Measurements from ENCODE around the gene KRTAP10-3.

Gene KRTAP10-3

GRCh38 chr21:44515359-44516165, 43.0 kb downstream of the KRTAP10-3 start:
- no peak for DNase-seq (ENCODE audit: low spot score)

- DNase-seq (ENCODE audit: low spot score), result no peak
These were observed 43.7 kb downstream of the KRTAP10-3 start for GRCh38 chr21:44514746-44515358.

- DNase-seq (ENCODE audit: low spot score), result no peak
These were observed 44.4 kb downstream of the KRTAP10-3 start for GRCh38 chr21:44514218-44514520.

GRCh38 chr21:44513389-44514217, 45.0 kb downstream of the KRTAP10-3 start:
- no peak for DNase-seq (ENCODE audit: low spot score)

GRCh38 chr21:44512496-44513388, 45.9 kb downstream of the KRTAP10-3 start:
- no peak for DNase-seq (ENCODE audit: low spot score)

- DNase-seq (ENCODE audit: low spot score), result no peak
These were observed 46.7 kb downstream of the KRTAP10-3 start for GRCh38 chr21:44511938-44512275.

GRCh38 chr21:44511219-44511937, 47.2 kb downstream of the KRTAP10-3 start:
- no peak for DNase-seq (ENCODE audit: low spot score)

GRCh38 chr21:44510508-44511218, 47.9 kb downstream of the KRTAP10-3 start:
- DNase-seq (ENCODE audit: low spot score), result peak; percentile 75

- DNase-seq (ENCODE audit: low spot score), result no peak
These were observed 48.5 kb downstream of the KRTAP10-3 start for GRCh38 chr21:44510109-44510507.

- no peak for DNase-seq (ENCODE audit: low spot score)
These were observed 49.1 kb downstream of the KRTAP10-3 start for GRCh38 chr21:44509539-44509938.

GRCh38 chr21:44508711-44509445, 49.7 kb downstream of the KRTAP10-3 start:
- DNase-seq (ENCODE audit: low spot score), result no peak

GRCh38 chr21:44508426-44508710, 50.2 kb downstream of the KRTAP10-3 start:
- no peak for DNase-seq (ENCODE audit: low spot score)

Data from CD4-positive, alpha-beta T cell treated with Interleukin-6 at 100 ng/mL for 8 hours (primary cell).